ENCODE results near the gene USP15.
"Not testable (repeated sequence)": the region's sequence is repeated elsewhere in the genome, so short reads cannot be mapped to it uniquely, and the experiment has no call there.

USP15 gene

DNA sequence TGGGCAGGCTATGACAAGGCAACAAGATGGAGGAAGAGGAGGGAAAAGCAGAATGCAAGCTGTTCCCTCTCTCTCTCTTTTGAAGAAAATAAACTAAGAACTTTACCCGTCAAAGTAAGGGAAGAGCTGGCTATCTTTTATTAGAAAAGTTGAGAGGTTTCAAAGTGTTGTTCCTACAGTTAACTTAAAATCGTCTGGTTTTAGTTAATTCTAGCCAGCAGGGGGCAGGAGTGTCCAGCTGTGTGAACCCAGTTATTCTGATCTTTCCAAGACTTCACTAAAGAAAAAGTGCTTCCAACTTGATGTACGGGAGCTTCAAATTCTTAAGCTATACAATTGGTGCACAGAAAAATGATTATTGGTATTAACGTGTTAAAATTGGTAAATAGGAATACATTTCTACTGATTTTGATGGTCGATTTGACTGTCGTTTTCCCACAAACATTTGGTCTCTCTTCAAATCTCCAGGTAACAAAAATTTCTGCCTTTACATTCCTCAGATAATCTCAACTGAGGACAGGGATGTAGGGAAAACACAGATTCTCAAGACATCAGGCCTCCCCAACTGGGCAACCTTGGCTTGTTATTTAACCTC is 178.0 kb downstream of the USP15 start:
- Histone ChIP-seq H3K27ac (no peak overlapping the region), H3K4me3 (no peak overlapping the region)
- peak; percentile 46 for TF ChIP-seq CTCF (IDR thresholded peaks at IDR 0.05)
- DNase-seq (ENCODE audit: low spot score) = no peak

GRCh38 chr12:62446754-62447452 is 186.7 kb downstream of the USP15 start:
- no peak for TF ChIP-seq CTCF (IDR thresholded peaks at IDR 0.05)
- no peak for DNase-seq (ENCODE audit: low spot score)
- no peak overlapping the region for H3K4me3 ChIP-seq
- H3K27ac ChIP-seq = no peak overlapping the region

DNA sequence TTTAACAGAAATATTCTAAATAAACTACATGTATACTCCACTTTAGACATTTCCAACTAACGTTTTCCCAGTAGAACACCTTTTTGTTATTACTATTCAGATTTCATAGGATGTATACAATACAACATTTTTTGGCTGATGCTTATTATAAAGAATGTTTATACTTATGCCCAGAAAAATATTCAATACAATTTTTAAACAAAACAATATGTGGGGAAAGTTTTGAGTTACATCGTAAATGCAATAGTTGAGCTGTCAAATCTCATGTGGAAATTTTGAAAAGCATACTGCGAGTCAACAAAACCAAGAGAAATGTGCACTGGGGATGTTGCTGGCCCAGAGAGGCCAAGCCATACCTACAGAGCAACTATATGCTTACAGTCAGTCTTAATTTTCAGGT is 188.2 kb downstream of the USP15 start:
- no peak for TF ChIP-seq CTCF (IDR thresholded peaks at IDR 0.05)
- DNase-seq (ENCODE audit: low spot score) = no peak
- Histone ChIP-seq H3K27ac (no peak overlapping the region), H3K4me3 (no peak overlapping the region)

- H3K4me3 ChIP-seq; H3K27ac ChIP-seq; DNase-seq (ENCODE audit: low spot score): not testable (repeated sequence)
These were observed 195.2 kb downstream of the USP15 start for GRCh38 chr12:62455429-62455828.

DNA sequence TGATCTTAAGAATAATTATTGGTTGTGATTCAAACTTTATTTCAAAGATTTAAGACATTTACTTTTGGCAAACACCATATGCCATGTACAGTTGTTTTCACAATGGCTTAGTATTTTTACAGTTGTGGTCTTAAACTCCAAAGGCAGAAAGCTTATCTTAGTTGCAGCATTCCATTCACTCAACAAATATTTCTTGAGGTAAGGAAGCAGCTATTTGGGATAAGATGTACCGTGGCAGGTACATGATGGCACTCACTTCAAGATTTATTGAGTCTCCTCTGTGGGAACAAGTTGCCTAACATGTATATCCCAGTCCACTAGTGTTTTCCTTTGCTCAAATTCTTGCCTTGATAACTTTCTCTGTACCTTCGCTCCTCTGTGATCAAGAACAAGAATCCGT is 198.4 kb downstream of the USP15 start:
- no peak for DNase-seq (ENCODE audit: low spot score)
- no peak overlapping the region for H3K27ac ChIP-seq
- no peak for TF ChIP-seq CTCF (IDR thresholded peaks at IDR 0.05)
- H3K4me3 ChIP-seq = no peak overlapping the region

- Histone ChIP-seq H3K27ac (no peak overlapping the region), H3K4me3 (no peak overlapping the region)
- no peak for DNase-seq (ENCODE audit: low spot score)
- TF ChIP-seq CTCF (IDR thresholded peaks at IDR 0.05) = no peak
These were observed 199.8 kb downstream of the USP15 start for GRCh38 chr12:62459976-62460375.

DNA sequence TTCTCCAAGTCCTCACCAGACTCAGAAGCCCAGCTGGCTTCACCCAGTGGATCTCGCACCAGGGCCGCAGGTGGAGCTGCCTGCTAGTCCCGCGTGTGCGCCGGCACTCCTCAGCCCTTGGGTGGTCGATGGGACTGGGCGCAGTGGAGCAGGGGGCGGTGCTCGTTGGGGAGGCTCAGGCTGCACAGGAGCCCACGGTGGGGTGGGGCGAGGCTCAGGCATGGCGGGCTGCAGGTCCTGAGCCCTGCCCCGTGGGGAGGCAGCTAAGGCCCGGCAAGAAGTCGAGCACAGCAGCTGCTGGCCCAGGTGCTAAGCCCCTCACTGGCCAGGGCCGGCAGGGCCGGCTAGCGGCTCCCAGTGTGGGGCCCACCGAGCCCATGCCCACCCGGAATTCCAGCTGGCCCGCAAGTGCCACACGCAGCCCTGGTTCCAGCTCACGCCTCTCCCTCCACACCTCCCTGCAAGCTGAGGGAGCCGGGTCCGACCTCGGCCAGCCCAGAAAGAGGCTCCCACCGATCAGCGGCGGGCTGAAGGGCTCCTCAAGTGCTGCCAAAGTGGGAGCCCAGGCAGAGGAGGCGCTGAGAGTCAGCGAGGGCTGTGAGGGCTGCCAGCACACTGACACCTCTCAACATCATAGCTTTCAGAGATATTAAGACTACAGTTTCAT is 201.1 kb downstream of the USP15 start:
- DNase-seq (ENCODE audit: low spot score); H3K4me3 ChIP-seq; H3K27ac ChIP-seq: not testable (repeated sequence)

- H3K27ac ChIP-seq; DNase-seq (ENCODE audit: low spot score); H3K4me3 ChIP-seq: not testable (repeated sequence)
These were observed 203.0 kb downstream of the USP15 start for GRCh38 chr12:62463252-62463651.
